Bronchial epithelial cell (primary cell): ENCODE data around the gene ZBTB18. TPM values are rescaled to one million over a fixed set of nuclear protein-coding genes. Genes with fewer than 3 reads are reported as not detected.

Experiments
- DNase-seq: peaks from one replicate; pipeline ENCODE4 v3.0.0-alpha.2; 2010; ENCODE audit warnings: low read depth
- FAIRE-seq: peaks from 2 replicates; lab custom pipeline; 2011; peaks lifted over from hg19 to GRCh38; lab: Jason Lieb, UNC
- H3K27me3 ChIP-seq: 2 replicates; pipeline ENCODE4 v1.5.1; 2011; ENCODE audit warnings: low read length; ENCODE audit not compliant: control insufficient read depth, insufficient read depth
- H3K36me3 ChIP-seq: 2 replicates; pipeline ENCODE4 v1.5.1; 2011; ENCODE audit warnings: low read length; ENCODE audit not compliant: control insufficient read depth, insufficient read depth
- H3K4me3 ChIP-seq: 2 replicates; pipeline ENCODE4 v1.5.1; 2011; ENCODE audit warnings: mild to moderate bottlenecking, low read depth, low read length, control low read depth
- total RNA-seq: library from RNA; depleted of rRNA; stranded (reverse); fragments of >200 nt; gene quantifications from 2 replicates; pipeline ENCODE4 v1.2.1, GENCODE V29; 2014
- TF ChIP-seq, protein P1 (sequence below): IDR thresholded peaks from 2 replicates; pipeline ENCODE4 v1.5.1; 2011; ENCODE audit warnings: mild to moderate bottlenecking, moderate library complexity, low read length, control low read depth, inconsistent platforms; ENCODE audit not compliant: insufficient read depth, severe bottlenecking

Gene ZBTB18
- total RNA-seq, 1 donor from 2014 or later, result 6.8 TPM

GRCh38 chr1:244049162-244050013, 1.7 kb upstream of the ZBTB18 start:
- no peaks in the 10 kb centered on the region for H3K27me3 ChIP-seq
- peak overlapping the region; percentile 92 for H3K4me3 ChIP-seq
- no peaks in the 10 kb centered on the region for H3K36me3 ChIP-seq
- DNase-seq, result no peak
- TF ChIP-seq, protein P1, sequence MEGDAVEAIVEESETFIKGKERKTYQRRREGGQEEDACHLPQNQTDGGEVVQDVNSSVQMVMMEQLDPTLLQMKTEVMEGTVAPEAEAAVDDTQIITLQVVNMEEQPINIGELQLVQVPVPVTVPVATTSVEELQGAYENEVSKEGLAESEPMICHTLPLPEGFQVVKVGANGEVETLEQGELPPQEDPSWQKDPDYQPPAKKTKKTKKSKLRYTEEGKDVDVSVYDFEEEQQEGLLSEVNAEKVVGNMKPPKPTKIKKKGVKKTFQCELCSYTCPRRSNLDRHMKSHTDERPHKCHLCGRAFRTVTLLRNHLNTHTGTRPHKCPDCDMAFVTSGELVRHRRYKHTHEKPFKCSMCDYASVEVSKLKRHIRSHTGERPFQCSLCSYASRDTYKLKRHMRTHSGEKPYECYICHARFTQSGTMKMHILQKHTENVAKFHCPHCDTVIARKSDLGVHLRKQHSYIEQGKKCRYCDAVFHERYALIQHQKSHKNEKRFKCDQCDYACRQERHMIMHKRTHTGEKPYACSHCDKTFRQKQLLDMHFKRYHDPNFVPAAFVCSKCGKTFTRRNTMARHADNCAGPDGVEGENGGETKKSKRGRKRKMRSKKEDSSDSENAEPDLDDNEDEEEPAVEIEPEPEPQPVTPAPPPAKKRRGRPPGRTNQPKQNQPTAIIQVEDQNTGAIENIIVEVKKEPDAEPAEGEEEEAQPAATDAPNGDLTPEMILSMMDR, result no peak
- no peak for FAIRE-seq

- H3K36me3 ChIP-seq, result peaks cover 3% of the 10 kb centered on the region
- FAIRE-seq (no peak), DNase-seq (no peak)
- TF ChIP-seq, protein P1, result no peak
- peak overlapping the region; percentile 92 for H3K4me3 ChIP-seq
- no peaks in the 10 kb centered on the region for H3K27me3 ChIP-seq
Observed at GRCh38 chr1:244050014-244050834, 859 bp upstream of the ZBTB18 start.

DNA sequence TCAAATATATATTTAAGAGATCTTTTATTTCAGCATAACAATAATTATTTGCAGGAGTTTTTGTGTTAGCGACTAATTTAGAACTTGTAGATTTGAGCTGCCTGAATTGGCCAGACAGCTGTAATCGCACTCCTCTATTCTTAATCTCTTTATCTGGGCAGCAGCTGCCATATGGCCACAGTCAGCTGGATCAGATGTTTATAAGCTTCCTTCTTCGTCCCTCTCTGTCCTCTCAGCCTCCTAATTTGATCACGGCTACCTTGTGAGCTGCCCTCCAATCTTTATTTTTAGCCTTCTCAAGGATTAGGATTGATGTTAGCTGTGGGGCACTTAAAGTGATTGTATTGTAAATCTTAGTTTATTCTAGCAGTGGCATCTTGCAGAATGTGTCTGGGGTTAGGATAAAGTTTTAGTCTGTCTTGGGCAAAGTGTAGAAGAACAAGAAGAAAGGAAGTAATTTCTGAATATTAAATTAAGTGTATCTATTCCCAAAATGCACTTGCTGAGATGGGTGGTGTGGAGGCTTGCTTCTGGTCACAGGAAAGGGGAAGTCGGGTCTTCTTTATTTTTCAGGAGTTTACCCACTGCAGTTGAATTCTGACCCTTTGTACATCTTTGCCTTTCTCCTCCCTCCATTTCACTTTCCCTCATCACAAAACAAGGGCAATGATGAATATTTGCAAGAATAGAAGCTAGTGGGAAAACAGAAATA, 1.1 kb downstream of the ZBTB18 start:
- DNase-seq (no peak), FAIRE-seq (no peak)
- Histone ChIP-seq H3K4me3 (no peak overlapping the region), H3K36me3 (peaks cover 4% of the 10 kb centered on the region), H3K27me3 (no peaks in the 10 kb centered on the region)
- TF ChIP-seq, protein P1, result no peak

- H3K36me3 ChIP-seq, result peaks cover 4% of the 10 kb centered on the region
- TF ChIP-seq, protein P1, result no peak
- FAIRE-seq (no peak), DNase-seq (no peak)
- no peaks in the 10 kb centered on the region for H3K27me3 ChIP-seq
- no peak overlapping the region for H3K4me3 ChIP-seq
Observed at GRCh38 chr1:244052728-244053312, 1.7 kb downstream of the ZBTB18 start.

- Histone ChIP-seq H3K27me3 (no peaks in the 10 kb centered on the region), H3K36me3 (peaks cover 4% of the 10 kb centered on the region), H3K4me3 (no peak overlapping the region)
- FAIRE-seq (no peak), DNase-seq (no peak)
- TF ChIP-seq, protein P1, result no peak
Observed at GRCh38 chr1:244053831-244054230, 2.7 kb downstream of the ZBTB18 start.
